Heart right ventricle (tissue), 16 donors: ENCODE data around the gene POLN. TPM values are rescaled to one million over a fixed set of nuclear protein-coding genes. Genes with fewer than 3 reads are reported as not detected.

Experiments
- ATAC-seq, 8 donors: fragments of 200-7000 bp; cut with Tn5 transposase; one replicate each; pipeline ENCODE4 v1.9.1; 2020; ENCODE audit warnings: mild to moderate bottlenecking in 8 of 8, moderate library complexity in 8 of 8, moderate number of reproducible peaks in 1 of 8
- DNase-seq, 2 donors: peaks; one replicate each; pipeline ENCODE4 v3.0.0-alpha.2; 2020
- H3K27ac ChIP-seq, 10 donors: fragments of 200-600 bp; sonication (generic) in 2 of 10; one replicate each; pipeline versions ENCODE4 v1.5.0 to v1.8.0; 2020 to 2022; ENCODE audit warnings: mild to moderate bottlenecking in 3 of 10
- H3K27me3 ChIP-seq, 7 donors: fragments of 200-600 bp; one replicate each; pipeline ENCODE4 v1.8.0; 2021 to 2022; ENCODE audit warnings: mild to moderate bottlenecking in 2 of 7
- H3K36me3 ChIP-seq, 9 donors: fragments of 200-600 bp; sonication (generic) in 1 of 9; one replicate each; pipeline versions ENCODE4 v1.5.0 to v1.8.0; 2020 to 2022; ENCODE audit warnings: mild to moderate bottlenecking in 2 of 9
- H3K4me1 ChIP-seq, 9 donors: fragments of 200-600 bp; sonication (generic) in 1 of 9; one replicate each; pipeline versions ENCODE4 v1.5.0 to v1.8.0; 2020 to 2022; ENCODE audit warnings: mild to moderate bottlenecking in 4 of 9
- H3K4me3 ChIP-seq, 10 donors: fragments of 200-600 bp; sonication (generic) in 2 of 10; one replicate each; pipeline versions ENCODE4 v1.5.0 to v1.8.0; 2020 to 2022; ENCODE audit warnings: mild to moderate bottlenecking in 7 of 10, moderate library complexity in 2 of 10
- H3K9me3 ChIP-seq, 11 donors: fragments of 200-600 bp in 10 of 11; sonication (generic) in 2 of 11; one replicate each; pipeline versions ENCODE4 v1.5.0 to v1.8.0; 2013 to 2022; ENCODE audit warnings: mild to moderate bottlenecking in 2 of 11, control low read depth in 1 of 11, moderate library complexity in 1 of 11
- CTCF ChIP-seq, 9 donors: fragments of 200-600 bp; sonication (generic) in 2 of 9; IDR thresholded peaks; one replicate each; pipeline versions ENCODE4 v1.5.0 to v1.8.0; 2021 to 2022; ENCODE audit warnings: antibody characterized with exemption in 9 of 9, mild to moderate bottlenecking in 5 of 9, moderate library complexity in 1 of 9
- WGBS, 2 donors: extraction: QIAGEN DNeasy Blood & Tissue Kit; methylation state at CpG; one replicate each; pipeline ENCODE4 v1.1.7; 2013; ENCODE audit warnings: inconsistent platforms in 1 of 2; 5-methylcytosine and 5-hydroxymethylcytosine counted together
- intact Hi-C, 10 donors: fragments of 100-400 bp; cut with DNase I; formaldehyde crosslinking; loops; one replicate each; pipeline versions ENCODE4 v1.11.1 to v1.14.2; 2022
- polyA plus RNA-seq, 2 donors: library from polyadenylated mRNA; stranded (reverse); fragments of 200-250 nt; gene quantifications; one replicate each; pipeline ENCODE4 v1.2.3, GENCODE V29; 2013
- total RNA-seq, 10 donors: library from RNA; stranded (reverse); fragmentation: NEBNext Ultra II Directional in 3 of 10; extraction: Animal tissue kit (Norgen Biotek cat#: 25700) in 3 of 10; gene quantifications; one replicate each; pipeline versions ENCODE4 v1.2.1 to v1.2.4, GENCODE V29; 2021 to 2023
- donor health status: Arrhythmogenic right ventricular cardiomyopathy.
- donor health status: ischemic (EF 13 %, LVEDD 7.1; RV severe dilation, severe dysfunction).
- donor health status: healthy with polysubstance abuse.
- donor health status: DM: no; HTN: yes; CAD: no.
- donor health status: DM: no; HTN: no; CAD: no.
- donor health status: ischemic (EF 25% LVEDD 6.9; RV normal size, moderate dysfunction).
- donor health status: ischemic (EF 25% LVEDD 5.7; RV mildly dilated, moderate dysfunction).
- donor health status: healthy.
- donor health status: DM: yes; HTN: yes; CAD: no.
- donor health status: Ischemic cardiomyopathy.
- donor health status: ischemic (EF 35%, LVEDD 5.7; RV mildly dilated, moderate dysfunction).
- donor health status: nonischemic (EF 11% LVEDD 7.7; RV severe dilation, severe dysfunction).
- donor health status: DM: yes; HTN: yes; CAD: no.
- donor health status: PGD.
- donor health status: ischemic (EF 29% LVEDD 5.4; RV normal size, mild dysfunction).
- donor health status: nonischemic (EF 23%, LVEDD 6.1; RV moderate dilation, normal function).

The POLN gene
- total and polyA plus RNA-seq, 12 donors: 0.97 to 3.1 (median 2.1) TPM

- Histone ChIP-seq H3K9me3 (no peaks in the 10 kb centered on the region), H3K36me3 (no peaks in the 10 kb centered on the region), H3K27ac (no peak overlapping the region), H3K4me1 (peaks cover 0 to 10% (median 5%) of the 10 kb centered on the region in 9 donors), H3K4me3 (no peak overlapping the region), H3K27me3 (peaks cover 14 to 93% (median 84%) of the 10 kb centered on the region in 7 donors)
- ATAC-seq (no peak), DNase-seq (no peak)
- intact Hi-C loops: no loop called here
- WGBS, 2 donors: 77 to 79% methylated on average over 26 of the region's 26 CpGs
- TF ChIP-seq CTCF (IDR thresholded peaks at IDR 0.05): no peak
These were observed 184.4 kb downstream of the POLN start for GRCh38 chr4:2057382-2058065.

DNA sequence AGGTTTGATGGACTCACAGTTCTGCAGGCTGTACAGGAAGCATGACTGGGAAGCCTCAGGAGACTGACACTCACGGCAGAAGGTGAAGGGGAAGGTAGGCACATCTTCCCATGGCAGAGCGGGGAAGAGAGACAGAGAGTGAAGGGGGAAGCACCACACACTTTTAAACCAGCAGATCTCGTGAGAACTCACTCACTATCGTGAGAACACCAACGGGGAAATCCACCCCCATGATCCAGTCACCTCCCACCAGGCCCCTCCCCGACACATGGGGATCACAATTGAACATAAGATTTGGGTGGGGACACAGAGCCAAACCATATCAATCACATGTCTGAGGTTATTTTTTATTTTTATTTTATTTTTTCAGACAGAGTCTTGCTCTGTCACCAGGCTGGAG lies 187.7 kb downstream of the POLN start:
- Histone ChIP-seq H3K4me1 (peaks cover 0 to 5% (median 0%) of the 10 kb centered on the region in 9 donors), H3K4me3 (no peak overlapping the region), H3K36me3 (no peaks in the 10 kb centered on the region), H3K27ac (no peak overlapping the region), H3K27me3 (peaks cover 7 to 85% (median 78%) of the 10 kb centered on the region in 7 donors), H3K9me3 (no peaks in the 10 kb centered on the region)
- ATAC-seq: no peak
- 69 to 70% methylated on average over 6 of the region's 6 CpGs for WGBS, 2 donors
- intact Hi-C loops: no loop called here
- DNase-seq: no peak
- no peak for TF ChIP-seq CTCF (IDR thresholded peaks at IDR 0.05)

DNA sequence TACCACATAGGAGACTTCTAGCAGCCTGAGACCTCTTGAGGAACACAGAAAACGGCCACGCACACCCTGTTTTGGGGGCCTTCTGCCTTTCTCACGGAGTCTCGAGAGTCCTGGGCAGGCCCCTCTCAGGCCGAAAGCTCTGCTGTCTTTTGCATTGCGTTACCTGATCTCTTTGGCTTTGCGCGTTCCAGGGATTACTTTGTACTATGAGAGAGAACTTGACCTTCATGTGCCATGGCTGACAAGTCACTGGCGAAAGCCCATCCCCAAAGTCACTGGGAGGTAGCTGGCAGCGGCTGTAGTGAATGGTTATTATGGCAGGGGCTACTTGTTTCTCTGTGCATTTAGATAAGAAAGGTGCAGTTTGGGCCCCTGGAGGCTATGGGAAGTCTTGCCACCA lies 190.8 kb downstream of the POLN start:
- no peaks in the 10 kb centered on the region for H3K36me3 ChIP-seq
- DNase-seq (no peak), ATAC-seq (no peak)
- TF ChIP-seq CTCF (IDR thresholded peaks at IDR 0.05): no peak
- H3K4me3 ChIP-seq: no peak overlapping the region
- H3K9me3 ChIP-seq: no peaks in the 10 kb centered on the region
- H3K27me3 ChIP-seq: peaks cover 0 to 88% (median 74%) of the 10 kb centered on the region in 7 donors
- H3K27ac ChIP-seq: no peak overlapping the region
- H3K4me1 ChIP-seq: no peaks in the 10 kb centered on the region
- intact Hi-C loops: no loop called here
- 71 to 77% methylated on average over 10 of the region's 10 CpGs for WGBS, 2 donors

- no peak for DNase-seq
- intact Hi-C loops: no loop called here
- WGBS, 2 donors: 81 to 88% methylated on average over 7 of the region's 7 CpGs
- H3K4me1 ChIP-seq: no peaks in the 10 kb centered on the region
- H3K36me3 ChIP-seq: no peaks in the 10 kb centered on the region
- no peak for TF ChIP-seq CTCF (IDR thresholded peaks at IDR 0.05)
- no peak for ATAC-seq
- H3K4me3 ChIP-seq: no peak overlapping the region
- H3K9me3 ChIP-seq: peaks cover 0 to 2% (median 0%) of the 10 kb centered on the region in 11 donors
- no peak overlapping the region for H3K27ac ChIP-seq
- H3K27me3 ChIP-seq: peaks cover 0 to 79% (median 65%) of the 10 kb centered on the region in 7 donors
These were observed 192.1 kb downstream of the POLN start for GRCh38 chr4:2049811-2050210.
